H1 (cell line): ENCODE measurements around the gene F11R. TPM values are rescaled to one million over a fixed set of nuclear protein-coding genes. Genes with fewer than 3 reads are reported as not detected.

Source experiments
- GTF2F1 ChIP-seq: IDR thresholded peaks from 2 replicates; pipeline ENCODE4 v1.6.1; 2012; ENCODE audit warnings: low read depth, low read length, improper control_type of control experiment, borderline replicate concordance
- SAP30 ChIP-seq: fragments of 300-600 bp; sonication (generic); IDR thresholded peaks from 2 replicates; pipeline ENCODE4 v1.7.1; 2012; ENCODE audit warnings: low read length, moderate library complexity, mild to moderate bottlenecking, inconsistent platforms; ENCODE audit not compliant: insufficient read depth, insufficient replicate concordance
- polyA plus RNA-seq, 7 experiments: library from polyadenylated mRNA; depleted of rRNA in 3 of 7; stranded (reverse) in 5 of 7; unstranded in 2 of 7; fragments of >200 nt in 5 of 7; fragments of 200-250 nt in 2 of 7; gene quantifications; 1 replicate in 5 of 7; 2 replicates in 1 of 7; 4 replicates in 1 of 7; pipeline versions ENCODE4 v1.2.1 to v1.2.3, GENCODE V29; 2011 to 2013; ENCODE audit warnings: missing spikeins in 2 of 7, mixed read lengths in 2 of 7
- total RNA-seq: library from RNA; stranded (reverse); fragmentation: NEBNext Ultra II Directional; extraction: Animal tissue kit (Norgen Biotek cat#: 25700); gene quantifications from 2 replicates; pipeline ENCODE4 v1.2.1, GENCODE V29; 2021
- TF ChIP-seq, protein P1 (sequence below): fragments of 300-600 bp; sonication (generic); IDR thresholded peaks from 2 replicates; pipeline ENCODE4 v1.7.1; 2012; ENCODE audit warnings: low read length, moderate library complexity, mild to moderate bottlenecking, inconsistent platforms; ENCODE audit not compliant: insufficient replicate concordance

Gene F11R
- total and polyA plus RNA-seq, 2 of the 8 experiments (the other 6 are each of a cell fraction or from before 2014, with no cell fraction given): 159 to 200 TPM

- TF ChIP-seq, protein P1, sequence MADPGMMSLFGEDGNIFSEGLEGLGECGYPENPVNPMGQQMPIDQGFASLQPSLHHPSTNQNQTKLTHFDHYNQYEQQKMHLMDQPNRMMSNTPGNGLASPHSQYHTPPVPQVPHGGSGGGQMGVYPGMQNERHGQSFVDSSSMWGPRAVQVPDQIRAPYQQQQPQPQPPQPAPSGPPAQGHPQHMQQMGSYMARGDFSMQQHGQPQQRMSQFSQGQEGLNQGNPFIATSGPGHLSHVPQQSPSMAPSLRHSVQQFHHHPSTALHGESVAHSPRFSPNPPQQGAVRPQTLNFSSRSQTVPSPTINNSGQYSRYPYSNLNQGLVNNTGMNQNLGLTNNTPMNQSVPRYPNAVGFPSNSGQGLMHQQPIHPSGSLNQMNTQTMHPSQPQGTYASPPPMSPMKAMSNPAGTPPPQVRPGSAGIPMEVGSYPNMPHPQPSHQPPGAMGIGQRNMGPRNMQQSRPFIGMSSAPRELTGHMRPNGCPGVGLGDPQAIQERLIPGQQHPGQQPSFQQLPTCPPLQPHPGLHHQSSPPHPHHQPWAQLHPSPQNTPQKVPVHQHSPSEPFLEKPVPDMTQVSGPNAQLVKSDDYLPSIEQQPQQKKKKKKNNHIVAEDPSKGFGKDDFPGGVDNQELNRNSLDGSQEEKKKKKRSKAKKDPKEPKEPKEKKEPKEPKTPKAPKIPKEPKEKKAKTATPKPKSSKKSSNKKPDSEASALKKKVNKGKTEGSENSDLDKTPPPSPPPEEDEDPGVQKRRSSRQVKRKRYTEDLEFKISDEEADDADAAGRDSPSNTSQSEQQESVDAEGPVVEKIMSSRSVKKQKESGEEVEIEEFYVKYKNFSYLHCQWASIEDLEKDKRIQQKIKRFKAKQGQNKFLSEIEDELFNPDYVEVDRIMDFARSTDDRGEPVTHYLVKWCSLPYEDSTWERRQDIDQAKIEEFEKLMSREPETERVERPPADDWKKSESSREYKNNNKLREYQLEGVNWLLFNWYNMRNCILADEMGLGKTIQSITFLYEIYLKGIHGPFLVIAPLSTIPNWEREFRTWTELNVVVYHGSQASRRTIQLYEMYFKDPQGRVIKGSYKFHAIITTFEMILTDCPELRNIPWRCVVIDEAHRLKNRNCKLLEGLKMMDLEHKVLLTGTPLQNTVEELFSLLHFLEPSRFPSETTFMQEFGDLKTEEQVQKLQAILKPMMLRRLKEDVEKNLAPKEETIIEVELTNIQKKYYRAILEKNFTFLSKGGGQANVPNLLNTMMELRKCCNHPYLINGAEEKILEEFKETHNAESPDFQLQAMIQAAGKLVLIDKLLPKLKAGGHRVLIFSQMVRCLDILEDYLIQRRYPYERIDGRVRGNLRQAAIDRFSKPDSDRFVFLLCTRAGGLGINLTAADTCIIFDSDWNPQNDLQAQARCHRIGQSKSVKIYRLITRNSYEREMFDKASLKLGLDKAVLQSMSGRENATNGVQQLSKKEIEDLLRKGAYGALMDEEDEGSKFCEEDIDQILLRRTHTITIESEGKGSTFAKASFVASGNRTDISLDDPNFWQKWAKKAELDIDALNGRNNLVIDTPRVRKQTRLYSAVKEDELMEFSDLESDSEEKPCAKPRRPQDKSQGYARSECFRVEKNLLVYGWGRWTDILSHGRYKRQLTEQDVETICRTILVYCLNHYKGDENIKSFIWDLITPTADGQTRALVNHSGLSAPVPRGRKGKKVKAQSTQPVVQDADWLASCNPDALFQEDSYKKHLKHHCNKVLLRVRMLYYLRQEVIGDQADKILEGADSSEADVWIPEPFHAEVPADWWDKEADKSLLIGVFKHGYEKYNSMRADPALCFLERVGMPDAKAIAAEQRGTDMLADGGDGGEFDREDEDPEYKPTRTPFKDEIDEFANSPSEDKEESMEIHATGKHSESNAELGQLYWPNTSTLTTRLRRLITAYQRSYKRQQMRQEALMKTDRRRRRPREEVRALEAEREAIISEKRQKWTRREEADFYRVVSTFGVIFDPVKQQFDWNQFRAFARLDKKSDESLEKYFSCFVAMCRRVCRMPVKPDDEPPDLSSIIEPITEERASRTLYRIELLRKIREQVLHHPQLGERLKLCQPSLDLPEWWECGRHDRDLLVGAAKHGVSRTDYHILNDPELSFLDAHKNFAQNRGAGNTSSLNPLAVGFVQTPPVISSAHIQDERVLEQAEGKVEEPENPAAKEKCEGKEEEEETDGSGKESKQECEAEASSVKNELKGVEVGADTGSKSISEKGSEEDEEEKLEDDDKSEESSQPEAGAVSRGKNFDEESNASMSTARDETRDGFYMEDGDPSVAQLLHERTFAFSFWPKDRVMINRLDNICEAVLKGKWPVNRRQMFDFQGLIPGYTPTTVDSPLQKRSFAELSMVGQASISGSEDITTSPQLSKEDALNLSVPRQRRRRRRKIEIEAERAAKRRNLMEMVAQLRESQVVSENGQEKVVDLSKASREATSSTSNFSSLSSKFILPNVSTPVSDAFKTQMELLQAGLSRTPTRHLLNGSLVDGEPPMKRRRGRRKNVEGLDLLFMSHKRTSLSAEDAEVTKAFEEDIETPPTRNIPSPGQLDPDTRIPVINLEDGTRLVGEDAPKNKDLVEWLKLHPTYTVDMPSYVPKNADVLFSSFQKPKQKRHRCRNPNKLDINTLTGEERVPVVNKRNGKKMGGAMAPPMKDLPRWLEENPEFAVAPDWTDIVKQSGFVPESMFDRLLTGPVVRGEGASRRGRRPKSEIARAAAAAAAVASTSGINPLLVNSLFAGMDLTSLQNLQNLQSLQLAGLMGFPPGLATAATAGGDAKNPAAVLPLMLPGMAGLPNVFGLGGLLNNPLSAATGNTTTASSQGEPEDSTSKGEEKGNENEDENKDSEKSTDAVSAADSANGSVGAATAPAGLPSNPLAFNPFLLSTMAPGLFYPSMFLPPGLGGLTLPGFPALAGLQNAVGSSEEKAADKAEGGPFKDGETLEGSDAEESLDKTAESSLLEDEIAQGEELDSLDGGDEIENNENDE: no peak
- TF ChIP-seq GTF2F1 (no peak), SAP30 (no peak)
Observed at GRCh38 chr1:160975026-160975425, 45.9 kb downstream of the F11R start (continued).
